Astrocyte (in vitro differentiated cells and primary cell): ENCODE data around the gene ABI1.

ENCODE experiments used
- CTCF ChIP-seq: IDR thresholded peaks from 2 replicates; pipeline ENCODE4 v1.5.1; 2011; ENCODE audit warnings: low read depth, mild to moderate bottlenecking, inconsistent platforms, low read length, moderate library complexity; ENCODE audit not compliant: insufficient read depth
- EZH2 ChIP-seq: IDR thresholded peaks from 2 replicates; pipeline ENCODE4 v1.6.1; 2012; ENCODE audit warnings: mild to moderate bottlenecking, low read length, inconsistent platforms; ENCODE audit not compliant: insufficient read depth

GRCh38 chr10:26700884-26701630 lies 159.7 kb downstream of the ABI1 start:
- TF ChIP-seq CTCF (no peak), EZH2 (no peak)
